Keratinocyte (primary cell): ENCODE data around the gene ZMIZ1. TPM values are rescaled to one million over a fixed set of nuclear protein-coding genes. Genes with fewer than 3 reads are reported as not detected.
A peak's percentile ranks its signal among the peaks of the same experiment; 100 is the strongest.

Experiments
- DNase-seq: peaks from one replicate; pipeline ENCODE4 v3.0.0-alpha.2; 2011; ENCODE audit warnings: low read depth, missing footprints, low spot score
- FAIRE-seq: peaks from 2 replicates; lab custom pipeline; 2011; peaks lifted over from hg19 to GRCh38; lab: Jason Lieb, UNC
- H2AFZ ChIP-seq: 2 replicates; pipeline ENCODE4 v1.6.0; 2012; ENCODE audit warnings: low read length, control low read depth, inconsistent platforms; ENCODE audit not compliant: control insufficient read depth
- H3K27ac ChIP-seq: 2 replicates; pipeline ENCODE4 v1.5.1; 2011; ENCODE audit warnings: low read length; ENCODE audit not compliant: control insufficient read depth, insufficient read depth
- H3K27me3 ChIP-seq: 3 replicates; pipeline ENCODE4 v1.6.0; 2011; ENCODE audit warnings: low read length; ENCODE audit not compliant: control insufficient read depth, insufficient read depth; ENCODE audit errors: extremely low read depth
- H3K36me3 ChIP-seq, 2 experiments: 2 replicates in 1 of 2; 3 replicates in 1 of 2; pipeline ENCODE4 v1.5.1; 2011; ENCODE audit warnings: low read length in 2 of 2, mild to moderate bottlenecking in 1 of 2; ENCODE audit not compliant: control insufficient read depth in 2 of 2, insufficient read depth in 2 of 2; ENCODE audit errors: extremely low read depth in 1 of 2
- H3K4me1 ChIP-seq: 3 replicates; pipeline ENCODE4 v1.5.1; 2011; ENCODE audit warnings: low read length; ENCODE audit not compliant: control insufficient read depth, insufficient read depth; ENCODE audit errors: extremely low read depth
- H3K4me2 ChIP-seq: 3 replicates; pipeline ENCODE4 v1.6.0; 2011; ENCODE audit warnings: low read depth, low read length; ENCODE audit not compliant: control insufficient read depth, insufficient read depth; ENCODE audit errors: extremely low read depth
- H3K4me3 ChIP-seq, 3 experiments: fragments of 200-600 bp in 1 of 3; sonication (generic) in 1 of 3; 2 replicates in 2 of 3; 3 replicates in 1 of 3; pipeline ENCODE4 v1.5.1; 2011 to 2016; ENCODE audit warnings: low read length in 3 of 3, mild to moderate bottlenecking in 3 of 3, control low read depth in 2 of 3, inconsistent platforms in 1 of 3, low read depth in 1 of 3, mixed read lengths in 1 of 3, mixed run types in 1 of 3, moderate library complexity in 1 of 3; ENCODE audit not compliant: control insufficient read depth in 2 of 3, insufficient read depth in 2 of 3; ENCODE audit errors: extremely low read depth in 1 of 3
- H3K79me2 ChIP-seq: 2 replicates; pipeline ENCODE4 v1.6.0; 2012; ENCODE audit warnings: low read length; ENCODE audit not compliant: control insufficient read depth, insufficient read depth
- H3K9ac ChIP-seq: 3 replicates; pipeline ENCODE4 v1.6.0; 2011; ENCODE audit warnings: low read length; ENCODE audit not compliant: control insufficient read depth, insufficient read depth; ENCODE audit errors: extremely low read depth
- H3K9me1 ChIP-seq: 3 replicates; pipeline ENCODE4 v1.6.0; 2011; ENCODE audit warnings: low read length; ENCODE audit not compliant: control insufficient read depth, insufficient read depth; ENCODE audit errors: extremely low read depth
- H3K9me3 ChIP-seq: 2 replicates; pipeline ENCODE4 v1.5.1; 2012; ENCODE audit warnings: low read depth, low read length; ENCODE audit not compliant: control insufficient read depth
- H4K20me1 ChIP-seq: 3 replicates; pipeline ENCODE4 v1.6.0; 2011; ENCODE audit warnings: low read length; ENCODE audit not compliant: control insufficient read depth, insufficient read depth; ENCODE audit errors: extremely low read depth
- EZH2 ChIP-seq: IDR thresholded peaks from one replicate; pipeline ENCODE4 v1.6.1; 2012; ENCODE audit warnings: inconsistent platforms, mild to moderate bottlenecking, low read length, moderate library complexity
- dilution Hi-C: fragments of 300-500 bp; cut with MboI; formaldehyde crosslinking; loops from one replicate; pipeline ENCODE4 v1.7.0; 2020; ENCODE audit warnings: low sequenced_read_pairs; ENCODE audit not compliant: extremely low pct_ligation_motif_present
- polyA plus RNA-seq, 5 experiments: library from polyadenylated mRNA; depleted of rRNA in 3 of 5; stranded (reverse) in 3 of 5; stranded (forward) in 1 of 5; unstranded in 1 of 5; fragments of >200 nt; gene quantifications; 1 replicate in 1 of 5; 2 replicates in 3 of 5; 3 replicates in 1 of 5; pipeline versions ENCODE4 v1.2.1 to v1.2.3, GENCODE V29; 2011 to 2012; ENCODE audit warnings: missing spikeins in 2 of 5, low read depth in 1 of 5, low replicate concordance in 1 of 5
- TF ChIP-seq, protein P1 (sequence below), 3 experiments: IDR thresholded peaks in 1 of 3; conservative IDR thresholded peaks in 1 of 3; optimal IDR thresholded peaks in 1 of 3; 2 replicates in 2 of 3; 3 replicates in 1 of 3; pipeline versions ENCODE3 to v1.5.1; 2011; ENCODE audit warnings: low read length in 3 of 3, mild to moderate bottlenecking in 3 of 3, moderate library complexity in 2 of 3, control low read depth in 1 of 3, inconsistent platforms in 1 of 3; ENCODE audit not compliant: insufficient read depth in 2 of 3; ENCODE audit errors: extremely low read depth in 1 of 3

ZMIZ1 gene
- polyA plus RNA-seq, 1 donor (not counting 4 experiments of a cell fraction or from before 2014, with no cell fraction given): 1.8 TPM

DNA sequence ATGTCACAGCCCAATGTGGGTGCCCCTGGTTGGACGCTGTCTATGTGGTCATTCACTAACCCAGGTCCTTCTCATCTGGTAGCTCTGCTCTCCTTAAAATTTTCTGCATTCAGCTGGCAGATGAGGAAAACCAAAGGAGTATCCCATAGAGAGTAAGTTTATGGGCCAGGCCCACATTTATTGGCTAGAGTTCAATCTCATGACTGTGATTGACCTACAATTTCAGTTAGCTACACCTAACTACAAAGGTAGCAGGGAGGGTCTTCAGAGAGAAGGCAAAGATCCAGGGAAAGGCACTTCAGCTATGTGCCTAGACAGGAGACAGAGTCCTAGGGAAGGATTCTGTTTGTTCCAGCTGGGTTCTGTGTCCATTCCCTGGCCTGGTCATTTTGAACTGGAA is 254.8 kb downstream of the ZMIZ1 start:
- H3K9ac ChIP-seq: no peak overlapping the region
- H4K20me1 ChIP-seq: no peaks in the 10 kb centered on the region
- no peaks in the 10 kb centered on the region for H3K27me3 ChIP-seq
- dilution Hi-C loops: no loop called here
- H3K4me1 ChIP-seq: peaks cover 42% of the 10 kb centered on the region
- TF ChIP-seq, protein P1, sequence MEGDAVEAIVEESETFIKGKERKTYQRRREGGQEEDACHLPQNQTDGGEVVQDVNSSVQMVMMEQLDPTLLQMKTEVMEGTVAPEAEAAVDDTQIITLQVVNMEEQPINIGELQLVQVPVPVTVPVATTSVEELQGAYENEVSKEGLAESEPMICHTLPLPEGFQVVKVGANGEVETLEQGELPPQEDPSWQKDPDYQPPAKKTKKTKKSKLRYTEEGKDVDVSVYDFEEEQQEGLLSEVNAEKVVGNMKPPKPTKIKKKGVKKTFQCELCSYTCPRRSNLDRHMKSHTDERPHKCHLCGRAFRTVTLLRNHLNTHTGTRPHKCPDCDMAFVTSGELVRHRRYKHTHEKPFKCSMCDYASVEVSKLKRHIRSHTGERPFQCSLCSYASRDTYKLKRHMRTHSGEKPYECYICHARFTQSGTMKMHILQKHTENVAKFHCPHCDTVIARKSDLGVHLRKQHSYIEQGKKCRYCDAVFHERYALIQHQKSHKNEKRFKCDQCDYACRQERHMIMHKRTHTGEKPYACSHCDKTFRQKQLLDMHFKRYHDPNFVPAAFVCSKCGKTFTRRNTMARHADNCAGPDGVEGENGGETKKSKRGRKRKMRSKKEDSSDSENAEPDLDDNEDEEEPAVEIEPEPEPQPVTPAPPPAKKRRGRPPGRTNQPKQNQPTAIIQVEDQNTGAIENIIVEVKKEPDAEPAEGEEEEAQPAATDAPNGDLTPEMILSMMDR (optimal IDR thresholded peaks at IDR 0.05 in 1 of 3, IDR thresholded peaks at IDR 0.05 in 1 of 3, conservative IDR thresholded peaks at IDR 0.05 in 1 of 3; ENCODE audit: extremely low read depth in 1 of 3, insufficient read depth in 2 of 3, low read length in 3 of 3): no peak
- no peaks in the 10 kb centered on the region for H3K9me1 ChIP-seq
- DNase-seq (no peak), FAIRE-seq (no peak)
- H3K27ac ChIP-seq: peak overlapping the region; percentile 55
- no peaks in the 10 kb centered on the region for H3K9me3 ChIP-seq
- H3K79me2 ChIP-seq: no peaks in the 10 kb centered on the region
- H3K36me3 ChIP-seq: no peaks in the 10 kb centered on the region
- H3K4me2 ChIP-seq: peak overlapping the region; percentile 25
- H3K4me3 ChIP-seq: no peak overlapping the region
- H2AFZ ChIP-seq: no peak overlapping the region

DNA sequence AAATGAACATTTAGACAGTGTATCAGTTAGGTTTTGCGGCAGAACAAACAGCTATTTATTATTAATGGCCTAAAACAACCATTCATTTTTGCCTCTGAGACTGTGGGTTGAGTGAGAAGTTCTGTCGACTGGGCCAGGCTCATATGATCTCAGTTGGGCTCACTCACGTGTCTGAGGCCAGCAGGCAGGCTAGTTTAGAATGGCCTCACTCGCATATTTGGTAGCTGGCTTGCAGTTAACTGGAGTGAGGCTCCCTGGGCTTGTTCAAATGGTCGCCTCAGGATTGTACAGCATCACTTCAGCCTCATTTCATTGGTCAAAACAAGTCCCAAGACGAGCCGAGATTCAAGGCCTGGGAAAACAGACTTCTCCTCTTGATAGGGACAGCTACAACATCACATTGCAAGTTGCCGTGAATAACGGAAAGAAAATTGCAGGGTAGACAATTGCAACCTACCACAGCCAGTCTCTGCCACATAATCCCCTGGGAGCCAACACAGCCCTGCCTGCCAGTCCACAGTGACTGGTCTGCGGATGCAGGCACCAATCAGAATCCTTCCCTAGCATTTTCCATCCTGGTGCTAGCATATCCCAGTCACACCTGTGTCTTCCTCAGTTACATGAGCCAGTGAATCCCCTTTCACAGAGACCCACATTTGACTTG is 255.4 kb downstream of the ZMIZ1 start:
- no peaks in the 10 kb centered on the region for H4K20me1 ChIP-seq
- H3K79me2 ChIP-seq: no peaks in the 10 kb centered on the region
- H2AFZ ChIP-seq: no peak overlapping the region
- DNase-seq (no peak), FAIRE-seq (no peak)
- TF ChIP-seq EZH2: no peak
- TF ChIP-seq, protein P1 (optimal IDR thresholded peaks at IDR 0.05 in 1 of 3, IDR thresholded peaks at IDR 0.05 in 1 of 3, conservative IDR thresholded peaks at IDR 0.05 in 1 of 3; ENCODE audit: extremely low read depth in 1 of 3, insufficient read depth in 2 of 3, low read length in 3 of 3): no peak
- no peak overlapping the region for H3K9ac ChIP-seq
- H3K4me1 ChIP-seq: peaks cover 48% of the 10 kb centered on the region
- H3K4me2 ChIP-seq: no peak overlapping the region
- no peaks in the 10 kb centered on the region for H3K9me3 ChIP-seq
- H3K4me3 ChIP-seq: no peak overlapping the region
- H3K36me3 ChIP-seq: no peaks in the 10 kb centered on the region
- H3K9me1 ChIP-seq: no peaks in the 10 kb centered on the region
- no peaks in the 10 kb centered on the region for H3K27me3 ChIP-seq
- H3K27ac ChIP-seq: no peak overlapping the region
- dilution Hi-C loops: no loop called here
